Left lobe of liver (tissue), 2 donors: ENCODE data around the gene EPHB6. TPM values are rescaled to one million over a fixed set of nuclear protein-coding genes. Genes with fewer than 3 reads are reported as not detected.

Source experiments
- ATAC-seq: fragments of 200-7000 bp; cut with Tn5 transposase; one replicate; pipeline ENCODE4 v1.9.1; 2020; ENCODE audit warnings: mild to moderate bottlenecking, moderate library complexity
- DNase-seq: peaks from one replicate; pipeline ENCODE4 v3.0.0-alpha.2; 2020; ENCODE audit warnings: low spot score
- total RNA-seq: library from RNA; stranded (reverse); gene quantifications from one replicate; pipeline ENCODE4 v1.2.1, GENCODE V29; 2021
- donor health status: DM: no; HTN: no; CAD: no; lungs with moderate emphysema.
- donor health status: DM: no; HTN: yes; CAD: no.

EPHB6 gene
- total RNA-seq, 1 donor from 2014 or later, result 5.1 TPM

GRCh38 chr7:142916508-142916907, 61.6 kb downstream of the EPHB6 start:
- no peak for DNase-seq
- no peak for ATAC-seq

GRCh38 chr7:142917447-142917846, 62.6 kb downstream of the EPHB6 start:
- no peak for ATAC-seq

GRCh38 chr7:142918901-142919300, 64.0 kb downstream of the EPHB6 start:
- ATAC-seq, result no peak
- DNase-seq, result no peak

More at GRCh38 chr7:142917447-142917846, 62.6 kb downstream of the EPHB6 start:
- no peak for DNase-seq

- ATAC-seq, result no peak
- no peak for DNase-seq
These were observed 64.8 kb downstream of the EPHB6 start for GRCh38 chr7:142919656-142920055.

Other genes starting within 250 kb of the EPHB6 start
- gene PRSS1, start 105.6 kb upstream of the EPHB6 start, total RNA-seq, result 19.7 TPM
- 53.2 TPM for gene PRSS2, start 84.1 kb upstream of the EPHB6 start, total RNA-seq
- gene TRPV6, start 30.7 kb downstream of the EPHB6 start, total RNA-seq, result 0.53 TPM
- gene TRPV5, start 78.7 kb downstream of the EPHB6 start, total RNA-seq, result not detected
- gene LLCFC1, start 84.4 kb downstream of the EPHB6 start, total RNA-seq, result not detected
- gene KEL, start 107.3 kb downstream of the EPHB6 start, total RNA-seq, result 0.28 TPM
- not detected for gene OR9A2, start 172.1 kb downstream of the EPHB6 start, total RNA-seq
- gene OR6V1, start 197.3 kb downstream of the EPHB6 start, total RNA-seq, result not detected